Heart left ventricle (tissue), 13 donors: Measurements from ENCODE around the gene ANAPC13.

ENCODE experiments used
- CTCF ChIP-seq, 12 donors: fragments of 200-600 bp; sonication (generic) in 4 of 12; IDR thresholded peaks; one replicate each; pipeline versions ENCODE4 v1.5.0 to v1.8.0; 2018 to 2022; ENCODE audit warnings: antibody characterized with exemption in 12 of 12, mild to moderate bottlenecking in 5 of 12
- POLR2A ChIP-seq, 2 donors: fragments of 450-650 bp; IDR thresholded peaks; one replicate each; pipeline ENCODE4 v1.6.1; 2017; ENCODE audit warnings: antibody characterized with exemption in 2 of 2, mild to moderate bottlenecking in 2 of 2, moderate library complexity in 2 of 2
- donor health status: ischemic (EF 13 %, LVEDD 7.1; RV severe dilation, severe dysfunction).
- donor health status: DM: no; HTN: yes; CAD: no.
- donor health status: DM: no; HTN: no; CAD: no.
- donor health status: ischemic (EF 25% LVEDD 6.9; RV normal size, moderate dysfunction).
- donor health status: ischemic (EF 25% LVEDD 5.7; RV mildly dilated, moderate dysfunction).
- donor health status: ischemic (EF 35%, LVEDD 5.7; RV mildly dilated, moderate dysfunction).
- donor health status: nonischemic (EF 11% LVEDD 7.7; RV severe dilation, severe dysfunction).
- donor health status: DM: yes; HTN: yes; CAD: no.
- donor health status: PGD.
- donor health status: ischemic (EF 29% LVEDD 5.4; RV normal size, mild dysfunction).
- donor health status: nonischemic (EF 23%, LVEDD 6.1; RV moderate dilation, normal function).

- no peak for TF ChIP-seq CTCF (IDR thresholded peaks at IDR 0.05)
- no peak for TF ChIP-seq POLR2A (IDR thresholded peaks at IDR 0.05)
Observed at GRCh38 chr3:134477002-134477401, 8.8 kb downstream of the ANAPC13 start.
